Measurements from ENCODE around the gene ENTREP3. TPM values are rescaled to one million over a fixed set of nuclear protein-coding genes. Genes with fewer than 3 reads are reported as not detected.
A peak's percentile ranks its signal among the peaks of the same experiment; 100 is the strongest.

The ENTREP3 gene
- total and polyA plus RNA-seq, 7 donors = 17.6 to 61.3 (median 21.3) TPM

- intact Hi-C loops (cut with DNase I) = no loop called here
- Histone ChIP-seq H3K9me3 (no peaks in the 10 kb centered on the region), H3K4me1 (peaks cover 27% of the 10 kb centered on the region), H3K27me3 (ENCODE audit: insufficient read depth in 3 of 3, low read length in 2 of 3) (no peaks in the 10 kb centered on the region), H3K4me3 (no peak overlapping the region), H3K27ac (peak overlapping the region; percentile 79), H3K36me3 (ENCODE audit: insufficient read depth in 1 of 2, low read depth in 1 of 2) (peaks cover 17 to 88% of the 10 kb centered on the region in 2 donors)
- 59 to 70% (median 68%) methylated on average over 2 of the region's 2 CpGs for WGBS, 3 donors
- ATAC-seq (peak; percentile 54 to 81 (median 76)), DNase-seq (no peak)
- TF ChIP-seq, protein P1, sequence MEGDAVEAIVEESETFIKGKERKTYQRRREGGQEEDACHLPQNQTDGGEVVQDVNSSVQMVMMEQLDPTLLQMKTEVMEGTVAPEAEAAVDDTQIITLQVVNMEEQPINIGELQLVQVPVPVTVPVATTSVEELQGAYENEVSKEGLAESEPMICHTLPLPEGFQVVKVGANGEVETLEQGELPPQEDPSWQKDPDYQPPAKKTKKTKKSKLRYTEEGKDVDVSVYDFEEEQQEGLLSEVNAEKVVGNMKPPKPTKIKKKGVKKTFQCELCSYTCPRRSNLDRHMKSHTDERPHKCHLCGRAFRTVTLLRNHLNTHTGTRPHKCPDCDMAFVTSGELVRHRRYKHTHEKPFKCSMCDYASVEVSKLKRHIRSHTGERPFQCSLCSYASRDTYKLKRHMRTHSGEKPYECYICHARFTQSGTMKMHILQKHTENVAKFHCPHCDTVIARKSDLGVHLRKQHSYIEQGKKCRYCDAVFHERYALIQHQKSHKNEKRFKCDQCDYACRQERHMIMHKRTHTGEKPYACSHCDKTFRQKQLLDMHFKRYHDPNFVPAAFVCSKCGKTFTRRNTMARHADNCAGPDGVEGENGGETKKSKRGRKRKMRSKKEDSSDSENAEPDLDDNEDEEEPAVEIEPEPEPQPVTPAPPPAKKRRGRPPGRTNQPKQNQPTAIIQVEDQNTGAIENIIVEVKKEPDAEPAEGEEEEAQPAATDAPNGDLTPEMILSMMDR (IDR thresholded peaks at IDR 0.05) = no peak
Observed at GRCh38 chr1:155267373-155267772, 12.1 kb upstream of the ENTREP3 start.

- Histone ChIP-seq H3K4me1 (peaks cover 19% of the 10 kb centered on the region), H3K9me3 (no peaks in the 10 kb centered on the region), H3K4me3 (no peak overlapping the region), H3K27ac (peak overlapping the region; percentile 79), H3K36me3 (ENCODE audit: insufficient read depth in 1 of 2, low read depth in 1 of 2) (peaks cover 17 to 86% of the 10 kb centered on the region in 2 donors), H3K27me3 (ENCODE audit: insufficient read depth in 3 of 3, low read length in 2 of 3) (no peaks in the 10 kb centered on the region)
- intact Hi-C loops (cut with DNase I) = no loop called here
- ATAC-seq = no peak
- 70 to 80% (median 79%) methylated on average over 6 of the region's 6 CpGs for WGBS, 3 donors
- TF ChIP-seq, protein P1 (IDR thresholded peaks at IDR 0.05) = no peak
- no peak for DNase-seq
Observed at GRCh38 chr1:155266553-155266952, 11.3 kb upstream of the ENTREP3 start.

DNA sequence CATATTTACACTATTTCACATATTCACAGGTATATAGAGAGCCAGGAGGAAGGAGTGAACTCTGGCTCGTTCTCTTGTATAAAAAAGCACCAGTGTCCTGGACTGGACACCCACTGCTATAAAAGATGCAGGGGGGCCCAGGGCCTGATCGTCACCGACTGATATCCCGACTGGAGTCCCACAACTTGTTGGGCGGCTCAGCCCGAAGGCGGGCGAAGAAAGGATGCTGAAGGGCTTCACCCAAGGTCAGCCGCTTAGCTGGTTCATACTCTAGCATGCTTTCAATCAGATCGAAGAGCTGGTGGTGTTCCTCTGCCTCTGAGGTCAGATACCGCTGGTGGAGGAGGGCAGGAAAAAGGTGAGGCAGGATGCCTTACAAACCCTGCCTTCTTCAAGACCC, 7.8 kb upstream of the ENTREP3 start:
- Histone ChIP-seq H3K4me3 (no peak overlapping the region), H3K27ac (peak overlapping the region; percentile 93), H3K27me3 (ENCODE audit: insufficient read depth in 3 of 3, low read length in 2 of 3) (no peaks in the 10 kb centered on the region), H3K4me1 (peaks cover 25% of the 10 kb centered on the region), H3K36me3 (ENCODE audit: insufficient read depth in 1 of 2, low read depth in 1 of 2) (peaks cover 13 to 81% of the 10 kb centered on the region in 2 donors), H3K9me3 (no peaks in the 10 kb centered on the region)
- TF ChIP-seq, protein P1 (IDR thresholded peaks at IDR 0.05) = no peak
- 82 to 90% (median 86%) methylated on average over 11 of the region's 11 CpGs for WGBS, 3 donors
- ATAC-seq (no peak), DNase-seq (no peak)
- intact Hi-C loops (cut with DNase I) = no loop called here

DNA sequence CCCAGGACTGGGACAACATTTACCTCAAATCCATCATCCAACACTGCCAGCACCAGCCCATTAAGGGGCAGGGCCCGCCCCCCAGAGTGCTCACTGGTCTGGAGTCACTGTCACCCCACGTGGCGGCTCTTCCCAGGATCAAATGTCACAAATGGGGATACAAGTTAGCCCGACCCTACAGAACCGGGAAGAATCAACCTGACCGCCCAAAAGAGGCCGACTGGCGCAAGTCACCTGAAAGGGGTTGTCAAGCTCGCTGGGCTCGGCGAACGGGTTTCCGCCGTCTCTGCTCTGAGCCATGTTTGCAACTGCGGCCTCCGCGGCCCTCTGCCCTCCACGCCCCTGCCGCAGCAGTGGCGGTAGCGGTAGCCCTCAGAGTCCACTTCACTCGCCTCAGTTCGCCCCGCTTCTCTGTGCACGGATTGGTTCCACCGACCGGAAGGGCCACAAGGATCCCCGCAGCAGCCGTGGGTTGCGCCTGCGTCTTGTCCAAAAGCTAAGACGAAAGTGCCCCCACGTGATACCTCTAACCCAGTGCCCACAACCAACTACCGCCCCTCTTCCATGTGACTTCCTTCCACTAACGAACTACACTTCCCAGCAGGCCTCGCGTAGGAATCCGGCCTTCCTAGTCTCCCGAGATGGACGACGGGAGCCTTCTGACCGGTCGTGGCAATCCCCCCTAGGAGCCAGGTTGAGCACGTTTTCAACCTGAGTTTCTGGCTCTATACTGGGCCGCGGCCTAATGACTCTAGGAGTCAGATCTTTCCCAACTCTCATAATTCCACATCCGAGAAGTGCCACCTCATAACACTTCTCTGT, 6.8 kb upstream of the ENTREP3 start, which contains the start of gene SCAMP3:
TSS of gene SCAMP3 (minus strand) at position 509 of the 822 bp plus-strand sequence. CDS start at position 300, 209 bp downstream.
- Histone ChIP-seq H3K36me3 (ENCODE audit: insufficient read depth in 1 of 2, low read depth in 1 of 2) (peaks cover 9 to 81% of the 10 kb centered on the region in 2 donors), H3K9me3 (no peaks in the 10 kb centered on the region), H3K4me3 (peak within 1 kb of the TSS; percentile 99), H3K4me1 (peaks cover 18% of the 10 kb centered on the region), H3K27ac (peak within 1 kb of the TSS; percentile 93), H3K27me3 (ENCODE audit: insufficient read depth in 3 of 3, low read length in 2 of 3) (no peaks in the 10 kb centered on the region)
- intact Hi-C loops (cut with DNase I) = no loop called here
- peak; percentile 98 for ATAC-seq
- DNase-seq = peak; percentile 94 to 95
- 0 to 1% (median 0%) methylated on average over 42 to 47 of the region's 47 CpGs for WGBS, 3 donors
- TF ChIP-seq, protein P1 (IDR thresholded peaks at IDR 0.05) = no peak

All from psoas muscle (tissue), 8 donors.